Panc1 (cell line): ENCODE measurements around the gene CXCR6.

ENCODE experiments used
- CTCF ChIP-seq: fragments of 450-650 bp; IDR thresholded peaks from 2 replicates; pipeline ENCODE4 v1.5.1; 2017; ENCODE audit warnings: mild to moderate bottlenecking
- POLR2AphosphoS5 ChIP-seq: IDR thresholded peaks from 2 replicates; pipeline ENCODE4 v1.6.1; 2012; ENCODE audit warnings: mild to moderate bottlenecking, low read depth, low read length, moderate library complexity
- REST ChIP-seq, 2 experiments: IDR thresholded peaks; 2 replicates each; pipeline ENCODE4 v1.6.1; 2011 to 2012; ENCODE audit warnings: low read depth in 2 of 2, control low read depth in 1 of 2, low read length in 1 of 2, mild to moderate bottlenecking in 1 of 2, moderate library complexity in 1 of 2; ENCODE audit not compliant: insufficient read depth in 1 of 2

DNA sequence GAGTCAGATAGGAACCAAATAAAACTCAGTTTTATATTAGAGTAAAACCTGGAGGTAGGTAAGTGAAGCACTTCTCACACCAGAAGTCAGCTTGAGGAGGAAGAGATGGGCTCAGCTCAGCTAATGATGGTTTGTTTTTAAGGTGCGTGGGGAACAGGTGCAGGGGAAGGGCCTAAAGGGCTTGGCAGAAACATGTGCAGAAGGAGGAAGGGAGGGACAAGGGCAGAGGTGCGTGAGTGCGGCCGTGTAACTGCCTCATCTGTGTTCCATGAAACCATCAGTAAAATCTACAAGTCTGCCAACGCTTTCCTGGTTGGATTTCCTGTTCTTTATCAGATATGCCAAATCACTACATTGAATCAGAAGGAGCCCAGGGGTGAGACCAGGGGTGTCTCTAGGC is 32.4 kb downstream of the CXCR6 start:
- TF ChIP-seq CTCF, result no peak
- TF ChIP-seq POLR2AphosphoS5, result no peak
- no peak for TF ChIP-seq REST (IDR thresholded peaks at IDR 0.05; ENCODE audit: insufficient read depth in 1 of 2, low read depth in 2 of 2, low read length in 1 of 2)
